Right lobe of liver (tissue), 6 donors: ENCODE measurements around the gene ZFPM1. TPM values are rescaled to one million over a fixed set of nuclear protein-coding genes. Genes with fewer than 3 reads are reported as not detected.

Source experiments
- ATAC-seq, 4 donors: fragments of 200-7000 bp; cut with Tn5 transposase; one replicate each; pipeline ENCODE4 v1.9.1; 2020; ENCODE audit warnings: mild to moderate bottlenecking in 4 of 4, moderate library complexity in 4 of 4
- DNase-seq, 3 donors: peaks; one replicate each; pipeline ENCODE4 v3.0.0-alpha.2; 2020
- H3K27ac ChIP-seq, 3 donors: fragments of 200-600 bp; one replicate each; pipeline ENCODE4 v1.8.0; 2022
- H3K27me3 ChIP-seq, 2 donors: fragments of 200-600 bp; one replicate each; pipeline ENCODE4 v1.8.0; 2022
- H3K36me3 ChIP-seq, 4 donors: fragments of 200-600 bp; sonication (generic) in 1 of 4; one replicate each; pipeline versions ENCODE4 v1.5.1 to v1.8.0; 2017 to 2022; ENCODE audit warnings: control low read depth in 1 of 4
- H3K4me1 ChIP-seq, 4 donors: fragments of 200-600 bp; sonication (generic) in 1 of 4; one replicate each; pipeline versions ENCODE4 v1.5.1 to v1.8.0; 2017 to 2022; ENCODE audit warnings: control low read depth in 1 of 4
- H3K4me3 ChIP-seq, 3 donors: fragments of 200-600 bp; one replicate each; pipeline ENCODE4 v1.8.0; 2022
- H3K9me3 ChIP-seq, 4 donors: fragments of 200-600 bp; sonication (generic) in 1 of 4; one replicate each; pipeline versions ENCODE4 v1.5.1 to v1.8.0; 2017 to 2022; ENCODE audit warnings: control low read depth in 1 of 4
- CTCF ChIP-seq, 4 donors: fragments of 200-600 bp in 3 of 4; fragments of 450-650 bp in 1 of 4; IDR thresholded peaks; one replicate each; pipeline versions ENCODE4 v1.5.1 to v1.8.0; 2016 to 2022; ENCODE audit warnings: antibody characterized with exemption in 4 of 4, mild to moderate bottlenecking in 2 of 4
- POLR2A ChIP-seq: fragments of 450-650 bp; IDR thresholded peaks from one replicate; pipeline ENCODE4 v1.6.1; 2017; ENCODE audit warnings: antibody characterized with exemption, mild to moderate bottlenecking
- WGBS: methylation state at CpG from one replicate; pipeline ENCODE4 v1.1.6; 2018; ENCODE audit warnings: low coverage, low lambda C conversion rate; ENCODE audit not compliant: insufficient coverage; ENCODE audit errors: missing lambda C conversion rate; 5-methylcytosine and 5-hydroxymethylcytosine counted together
- intact Hi-C, 2 donors: fragments of 100-400 bp; cut with DNase I; formaldehyde crosslinking; loops; one replicate each; pipeline versions ENCODE4 v1.11.2 to v1.14.1; 2022
- total RNA-seq, 6 experiments: library from RNA; depleted of rRNA in 2 of 6; stranded (reverse); fragments of >200 nt in 2 of 6; fragmentation: NEBNext Ultra II Directional in 3 of 6; extraction: Animal tissue kit (Norgen Biotek cat#: 25700) in 3 of 6; gene quantifications; one replicate each; pipeline versions ENCODE4 v1.1.0 to v1.2.4, GENCODE V29; 2016 to 2023
- donor health status: DM: no; HTN: yes; CAD: no.
- donor health status: DM: no; HTN: no; CAD: no.
- donor health status: DM: no; HTN: no; CAD: no.
- donor health status: DM: no; HTN: yes; CAD: no.
- donor health status: DM: no; HTN: yes; CAD: no.

ZFPM1 gene
- total RNA-seq, 6 experiments from 2014 or later = 3.8 to 15.5 (median 8.3) TPM

- H3K9me3 ChIP-seq = no peaks in the 10 kb centered on the region
- DNase-seq = peak; percentile 98
- intact Hi-C loops = no loop called here
- H3K27ac ChIP-seq = peak within 1 kb of the TSS; percentile 53 to 80 (median 66)
- no peaks in the 10 kb centered on the region for H3K27me3 ChIP-seq
- TF ChIP-seq CTCF (IDR thresholded peaks at IDR 0.05) = no peak
- peak; percentile 51 for TF ChIP-seq POLR2A
- no peaks in the 10 kb centered on the region for H3K36me3 ChIP-seq
- H3K4me1 ChIP-seq = peaks cover 0 to 13% (median 7%) of the 10 kb centered on the region in 4 donors
- peak; percentile 97 to 99 (median 98) for ATAC-seq
- H3K4me3 ChIP-seq = peak within 1 kb of the TSS; percentile 76 to 88 (median 86)
- 0% methylated on average over 8 of the region's 90 CpGs for whole genome bisulfite sequencing
Measured at GRCh38 chr16:88569985-88570690, 117.1 kb downstream of the ZFPM1 start, which contains the start of gene ZC3H18. TSS of gene ZC3H18 (plus strand) at chr16:88570403. CDS start at chr16:88577124, 6,721 bp downstream.

- WGBS = 0% methylated on average over 10 of the region's 35 CpGs
- peak in 1 of 3 donors; percentile 46 for DNase-seq
- Histone ChIP-seq H3K36me3 (peaks cover 0 to 5% (median 0%) of the 10 kb centered on the region in 4 donors), H3K4me1 (peaks cover 0 to 13% (median 7%) of the 10 kb centered on the region in 4 donors), H3K27ac (peak overlapping the region in 2 of 3 donors; percentile 53 to 80), H3K4me3 (peak overlapping the region; percentile 76 to 88 (median 86)), H3K27me3 (no peaks in the 10 kb centered on the region), H3K9me3 (no peaks in the 10 kb centered on the region)
- ATAC-seq = peak; percentile 3 to 11 (median 6)
- intact Hi-C loops = no loop called here
- TF ChIP-seq POLR2A (no peak), CTCF (IDR thresholded peaks at IDR 0.05) (no peak)
Measured at GRCh38 chr16:88570691-88571092, 117.6 kb downstream of the ZFPM1 start.

- no peaks in the 10 kb centered on the region for H3K9me3 ChIP-seq
- WGBS = 92% methylated on average over 9 of the region's 11 CpGs
- H3K36me3 ChIP-seq = peaks cover 0 to 25% (median 12%) of the 10 kb centered on the region in 4 donors
- no peaks in the 10 kb centered on the region for H3K27me3 ChIP-seq
- ATAC-seq (no peak), DNase-seq (no peak)
- no peak overlapping the region for H3K27ac ChIP-seq
- TF ChIP-seq POLR2A = no peak
- TF ChIP-seq CTCF (IDR thresholded peaks at IDR 0.05) = no peak
- no peak overlapping the region for H3K4me3 ChIP-seq
- peaks cover 0 to 12% (median 5%) of the 10 kb centered on the region in 4 donors for H3K4me1 ChIP-seq
- intact Hi-C loops = no loop called here
Measured at GRCh38 chr16:88575251-88575650, 122.2 kb downstream of the ZFPM1 start.

- ATAC-seq = no peak
- H3K9me3 ChIP-seq = no peaks in the 10 kb centered on the region
- H3K27ac ChIP-seq = no peak overlapping the region
- intact Hi-C loops = no loop called here
- 100% methylated on average over 5 of the region's 13 CpGs for WGBS
- no peak for DNase-seq
- peaks cover 0 to 30% (median 12%) of the 10 kb centered on the region in 4 donors for H3K36me3 ChIP-seq
- no peaks in the 10 kb centered on the region for H3K27me3 ChIP-seq
- TF ChIP-seq CTCF (IDR thresholded peaks at IDR 0.05) (no peak), POLR2A (no peak)
- no peak overlapping the region for H3K4me3 ChIP-seq
- H3K4me1 ChIP-seq = peaks cover 0 to 6% (median 2%) of the 10 kb centered on the region in 4 donors
Measured at GRCh38 chr16:88576307-88576706, 123.2 kb downstream of the ZFPM1 start.
